AG04449 (cell line): ENCODE measurements around the gene EMC8.
A peak's percentile ranks its signal among the peaks of the same experiment; 100 is the strongest.

Experiments used
- CTCF ChIA-PET: fragments of 350-600 bp; formaldehyde crosslinking; extraction: SDS; loops from one replicate; lab custom pipeline; 2021; ENCODE audit warnings: antibody characterized with exemption; lab: Yijun Ruan, JAX
- POLR2A ChIA-PET: fragments of 400-600, 350-600 bp; formaldehyde crosslinking; extraction: SDS; loops from one replicate; lab custom pipeline; 2020; ENCODE audit warnings: antibody characterized with exemption, inconsistent platforms; lab: Yijun Ruan, JAX
- DNase-seq: peaks from one replicate; pipeline ENCODE4 v3.0.0-alpha.2; 2010; ENCODE audit warnings: low read depth, low spot score
- H3K4me3 ChIP-seq: 2 replicates; pipeline ENCODE4 v1.5.1; 2011; ENCODE audit warnings: low read depth, mild to moderate bottlenecking, control low read depth, low read length
- CTCF ChIP-seq: IDR thresholded peaks from one replicate; pipeline ENCODE4 v1.5.1; 2011; ENCODE audit warnings: mild to moderate bottlenecking, moderate library complexity, low read length, control low read depth, inconsistent platforms; ENCODE audit not compliant: insufficient read depth; ENCODE audit errors: missing control alignments

Gene EMC8

GRCh38 chr16:85755929-85756768, 43.2 kb downstream of the EMC8 start:
- no peak for TF ChIP-seq CTCF
- POLR2A ChIA-PET, result interaction anchor here (0.8 kb wide), 1 partner anchor 1173 kb away, joined by 3 read pairs; no protein-coding TSS in a partner anchor
- DNase-seq, result no peak
- CTCF ChIA-PET, result interaction anchor here (1.1 kb wide), 1 partner anchor 37 kb away, joined by 4 read pairs; no protein-coding TSS in a partner anchor
- H3K4me3 ChIP-seq, result no peak overlapping the region

GRCh38 chr16:85754413-85754812, 44.9 kb downstream of the EMC8 start:
- CTCF ChIA-PET, result interaction anchor here (0.9 to 1.1 kb wide), 4 partner anchors 37 to 385 kb away, joined by 3 read pairs; no protein-coding TSS in a partner anchor
- no peak for DNase-seq
- POLR2A ChIA-PET, result no interaction called here
- no peak overlapping the region for H3K4me3 ChIP-seq
- TF ChIP-seq CTCF, result no peak

- no peak for DNase-seq
- POLR2A ChIA-PET, result no interaction called here
Observed at GRCh38 chr16:85753976-85754375, 45.4 kb downstream of the EMC8 start.

GRCh38 chr16:85753559-85753958, 45.8 kb downstream of the EMC8 start:
- DNase-seq, result no peak
- POLR2A ChIA-PET, result no interaction called here

More at GRCh38 chr16:85753976-85754375, 45.4 kb downstream of the EMC8 start:
- H3K4me3 ChIP-seq, result no peak overlapping the region
- CTCF ChIA-PET, result interaction anchor here (0.9 to 1.1 kb wide), 3 partner anchors 36 to 384 kb away, joined by 3 read pairs; no protein-coding TSS in a partner anchor
- no peak for TF ChIP-seq CTCF

GRCh38 chr16:85752511-85753420, 46.6 kb downstream of the EMC8 start:
- POLR2A ChIA-PET, result no interaction called here
- no peak for DNase-seq
- peak; percentile 61 for TF ChIP-seq CTCF
- CTCF ChIA-PET, result interaction anchor here (0.9 to 1.4 kb wide), 4 partner anchors 33 to 508 kb away, joined by 3 to 4 read pairs (median 3); no protein-coding TSS in a partner anchor
- no peak overlapping the region for H3K4me3 ChIP-seq

More at GRCh38 chr16:85753559-85753958, 45.8 kb downstream of the EMC8 start:
- TF ChIP-seq CTCF, result no peak
- CTCF ChIA-PET, result interaction anchor here (0.9 kb wide), 2 partner anchors 36 to 384 kb away, joined by 3 read pairs; no protein-coding TSS in a partner anchor
- no peak overlapping the region for H3K4me3 ChIP-seq
